Natural killer cell (primary cell): ENCODE results near the gene PSMD9. TPM values are rescaled to one million over a fixed set of nuclear protein-coding genes. Genes with fewer than 3 reads are reported as not detected.

ENCODE experiments used
- ATAC-seq, 3 donors: fragments of 150-1000 bp in 2 of 3; fragments of 200-7000 bp in 1 of 3; cut with Tn5 transposase; 1 replicate in 1 of 3; 2 replicates in 2 of 3; pipeline ENCODE4 v1.10.0; 2021; ENCODE audit warnings: mild to moderate bottlenecking in 2 of 3, moderate library complexity in 2 of 3
- DNase-seq, 2 donors: peaks; one replicate each; pipeline versions ENCODE4 v3.0.0 to v3.0.0-alpha.2; 2013 to 2021; ENCODE audit warnings: mixed read lengths in 1 of 2
- H3K27ac ChIP-seq: one replicate; pipeline ENCODE4 v1.5.1; 2013; ENCODE audit warnings: mild to moderate bottlenecking, low read length
- H3K27me3 ChIP-seq: one replicate; pipeline ENCODE4 v1.6.1; 2013; ENCODE audit warnings: low read length; ENCODE audit not compliant: control insufficient read depth, insufficient read depth
- H3K36me3 ChIP-seq: one replicate; pipeline ENCODE4 v1.6.1; 2013; ENCODE audit warnings: low read length; ENCODE audit not compliant: control insufficient read depth, insufficient read depth
- H3K4me1 ChIP-seq: one replicate; pipeline ENCODE4 v1.6.1; 2013; ENCODE audit warnings: low read length; ENCODE audit not compliant: control insufficient read depth, insufficient read depth
- H3K4me3 ChIP-seq: one replicate; pipeline ENCODE4 v1.5.1; 2013; ENCODE audit warnings: low read length
- H3K9me3 ChIP-seq: one replicate; pipeline ENCODE4 v1.6.1; 2013; ENCODE audit warnings: low read length; ENCODE audit not compliant: control insufficient read depth, insufficient read depth
- H3K27ac Mint-ChIP-seq, 2 donors: one replicate each; pipeline ENCODE4 v1.8.0; 2022; ENCODE audit warnings: mild to moderate bottlenecking in 2 of 2, mixed read lengths in 2 of 2, moderate library complexity in 1 of 2
- H3K27me3 Mint-ChIP-seq, 2 donors: one replicate each; pipeline ENCODE4 v1.8.0; 2022; ENCODE audit warnings: low read depth in 2 of 2, mixed read lengths in 2 of 2
- H3K36me3 Mint-ChIP-seq: one replicate; pipeline ENCODE4 v1.8.0; 2022; ENCODE audit warnings: mixed read lengths
- H3K4me1 Mint-ChIP-seq, 2 donors: one replicate each; pipeline ENCODE4 v1.8.0; 2022; ENCODE audit warnings: mixed read lengths in 2 of 2
- H3K4me3 Mint-ChIP-seq: one replicate; pipeline ENCODE4 v1.8.0; 2022; ENCODE audit warnings: mild to moderate bottlenecking, moderate library complexity, mixed read lengths
- H3K9me3 Mint-ChIP-seq, 2 donors: one replicate each; pipeline ENCODE4 v1.8.0; 2022; ENCODE audit warnings: mixed read lengths in 2 of 2
- WGBS: methylation state at CpG from one replicate; pipeline ENCODE4 v1.1.7; 2013; ENCODE audit warnings: missing lambda C conversion rate; ENCODE audit not compliant: insufficient coverage; 5-methylcytosine and 5-hydroxymethylcytosine counted together
- intact Hi-C: fragments of 100-400 bp; cut with micrococcal nuclease; formaldehyde crosslinking; loops from one replicate; pipeline ENCODE4 v1.14.2; 2022
- total RNA-seq, 4 donors: library from RNA; stranded (reverse); fragments of 120-200 nt in 1 of 4; gene quantifications; one replicate each; pipeline versions ENCODE4 v1.2.3 to v1.2.4, GENCODE V29; 2013 to 2022
- TF ChIP-seq, protein P1 (sequence below): fragments of 200-600 bp; IDR thresholded peaks from one replicate; pipeline ENCODE4 v1.8.0; 2022; ENCODE audit warnings: antibody characterized with exemption

The PSMD9 gene
- total RNA-seq, 3 donors from 2014 or later (not counting 1 experiment from before 2014, with no cell fraction given): 32.0 to 47.6 (median 47.2) TPM

DNA sequence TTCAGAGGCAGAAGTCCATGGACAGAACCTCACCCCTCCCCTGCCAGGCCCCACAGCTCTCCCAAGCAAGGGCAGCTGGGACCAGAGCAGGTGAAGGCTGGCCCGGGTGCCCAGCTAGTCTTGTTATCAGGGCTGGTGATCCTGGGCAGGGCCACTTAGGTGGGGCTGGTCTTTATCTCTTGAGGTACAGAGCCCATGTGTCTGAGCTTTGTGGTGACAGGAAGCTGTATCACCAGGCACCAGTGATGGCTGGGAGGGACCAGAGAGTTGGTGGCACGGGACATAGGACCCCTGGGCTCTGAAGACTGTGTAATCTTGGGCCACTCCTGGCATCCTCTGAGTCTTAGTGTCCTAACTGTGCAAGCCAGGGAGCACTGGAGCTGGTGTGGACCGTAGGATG is 17.1 kb upstream of the PSMD9 start:
- no peaks in the 10 kb centered on the region for H3K9me3 Mint-ChIP-seq
- H3K4me3 Mint-ChIP-seq: no peak overlapping the region
- no peaks in the 10 kb centered on the region for H3K4me1 Mint-ChIP-seq
- Histone ChIP-seq H3K27ac (no peak overlapping the region), H3K27me3 (no peaks in the 10 kb centered on the region), H3K9me3 (no peaks in the 10 kb centered on the region), H3K4me1 (no peaks in the 10 kb centered on the region), H3K4me3 (no peak overlapping the region), H3K36me3 (no peaks in the 10 kb centered on the region)
- DNase-seq: no peak
- TF ChIP-seq, protein P1, sequence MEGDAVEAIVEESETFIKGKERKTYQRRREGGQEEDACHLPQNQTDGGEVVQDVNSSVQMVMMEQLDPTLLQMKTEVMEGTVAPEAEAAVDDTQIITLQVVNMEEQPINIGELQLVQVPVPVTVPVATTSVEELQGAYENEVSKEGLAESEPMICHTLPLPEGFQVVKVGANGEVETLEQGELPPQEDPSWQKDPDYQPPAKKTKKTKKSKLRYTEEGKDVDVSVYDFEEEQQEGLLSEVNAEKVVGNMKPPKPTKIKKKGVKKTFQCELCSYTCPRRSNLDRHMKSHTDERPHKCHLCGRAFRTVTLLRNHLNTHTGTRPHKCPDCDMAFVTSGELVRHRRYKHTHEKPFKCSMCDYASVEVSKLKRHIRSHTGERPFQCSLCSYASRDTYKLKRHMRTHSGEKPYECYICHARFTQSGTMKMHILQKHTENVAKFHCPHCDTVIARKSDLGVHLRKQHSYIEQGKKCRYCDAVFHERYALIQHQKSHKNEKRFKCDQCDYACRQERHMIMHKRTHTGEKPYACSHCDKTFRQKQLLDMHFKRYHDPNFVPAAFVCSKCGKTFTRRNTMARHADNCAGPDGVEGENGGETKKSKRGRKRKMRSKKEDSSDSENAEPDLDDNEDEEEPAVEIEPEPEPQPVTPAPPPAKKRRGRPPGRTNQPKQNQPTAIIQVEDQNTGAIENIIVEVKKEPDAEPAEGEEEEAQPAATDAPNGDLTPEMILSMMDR: no peak
- no peaks in the 10 kb centered on the region for H3K27me3 Mint-ChIP-seq
- H3K27ac Mint-ChIP-seq: no peak overlapping the region
- WGBS: 74% methylated on average over 3 of the region's 3 CpGs
- H3K36me3 Mint-ChIP-seq: no peaks in the 10 kb centered on the region
- intact Hi-C loops: no loop called here
- no peak for ATAC-seq

DNA sequence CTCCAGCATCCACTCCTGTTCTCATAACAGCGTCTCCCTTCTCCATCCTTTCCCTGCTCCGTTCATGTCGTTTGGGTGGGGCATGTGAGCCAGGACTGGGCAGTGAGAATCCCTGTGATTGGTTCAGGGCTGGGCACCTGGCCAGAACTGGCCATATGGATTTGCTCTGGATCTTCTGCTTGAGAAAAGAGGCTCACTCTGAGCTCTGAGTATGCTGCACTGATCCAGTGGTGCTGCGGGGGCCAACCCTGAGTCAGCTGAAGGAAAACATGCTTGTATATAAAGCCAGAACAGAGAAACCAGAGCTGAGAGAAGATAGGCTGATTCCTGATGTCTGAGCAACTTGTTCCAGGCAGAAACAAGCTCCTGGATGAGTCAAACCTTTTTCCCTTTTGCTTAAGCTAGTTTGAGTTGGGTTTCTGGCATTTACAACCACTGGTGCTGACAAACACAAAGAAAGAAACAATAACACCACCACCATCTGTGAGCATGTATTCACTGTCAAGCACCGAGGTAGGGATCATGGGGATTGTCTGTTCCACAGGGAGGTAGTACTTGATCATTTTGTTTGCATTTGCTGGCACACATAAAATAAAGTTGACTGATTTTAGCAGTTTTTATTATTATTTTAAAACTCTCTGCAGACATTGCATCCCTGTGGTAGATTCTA is 15.9 kb upstream of the PSMD9 start:
- Mint-ChIP-seq H3K27ac (no peak overlapping the region), H3K4me1 (no peaks in the 10 kb centered on the region), H3K4me3 (no peak overlapping the region), H3K36me3 (no peaks in the 10 kb centered on the region), H3K9me3 (no peaks in the 10 kb centered on the region), H3K27me3 (no peaks in the 10 kb centered on the region)
- 65% methylated on average over 4 of the region's 5 CpGs for WGBS
- ATAC-seq (no peak), DNase-seq (no peak)
- Histone ChIP-seq H3K27ac (no peak overlapping the region), H3K9me3 (no peaks in the 10 kb centered on the region), H3K4me1 (no peaks in the 10 kb centered on the region), H3K36me3 (no peaks in the 10 kb centered on the region), H3K27me3 (no peaks in the 10 kb centered on the region), H3K4me3 (no peak overlapping the region)
- TF ChIP-seq, protein P1: no peak
- intact Hi-C loops: no loop called here

DNA sequence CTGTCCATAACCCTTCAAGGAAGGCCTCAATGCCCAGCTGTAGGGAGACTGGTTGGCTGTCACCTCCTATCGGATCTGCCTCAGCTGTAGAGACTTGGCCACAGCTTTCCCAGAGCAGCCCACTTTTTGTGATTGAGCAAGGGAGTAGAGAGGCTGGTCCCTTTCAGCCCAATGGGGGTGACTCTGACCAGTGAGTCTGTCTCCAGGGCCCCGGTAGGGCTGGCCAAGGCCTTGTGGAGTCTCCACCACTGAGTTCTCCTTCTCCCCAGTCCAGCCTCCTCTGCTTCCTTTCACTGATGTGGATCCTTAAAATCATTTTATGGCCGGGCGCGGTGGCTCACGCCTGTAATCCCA is 15.4 kb upstream of the PSMD9 start:
- Histone ChIP-seq H3K4me1 (no peaks in the 10 kb centered on the region), H3K27ac (no peak overlapping the region), H3K9me3 (no peaks in the 10 kb centered on the region), H3K36me3 (no peaks in the 10 kb centered on the region), H3K4me3 (no peak overlapping the region), H3K27me3 (no peaks in the 10 kb centered on the region)
- Mint-ChIP-seq H3K27me3 (no peaks in the 10 kb centered on the region), H3K4me3 (no peak overlapping the region), H3K27ac (no peak overlapping the region), H3K4me1 (no peaks in the 10 kb centered on the region), H3K9me3 (no peaks in the 10 kb centered on the region), H3K36me3 (no peaks in the 10 kb centered on the region)
- DNase-seq (no peak), ATAC-seq (no peak)
- intact Hi-C loops: no loop called here
- WGBS: 97% methylated on average over 6 of the region's 6 CpGs
- TF ChIP-seq, protein P1: no peak

DNA sequence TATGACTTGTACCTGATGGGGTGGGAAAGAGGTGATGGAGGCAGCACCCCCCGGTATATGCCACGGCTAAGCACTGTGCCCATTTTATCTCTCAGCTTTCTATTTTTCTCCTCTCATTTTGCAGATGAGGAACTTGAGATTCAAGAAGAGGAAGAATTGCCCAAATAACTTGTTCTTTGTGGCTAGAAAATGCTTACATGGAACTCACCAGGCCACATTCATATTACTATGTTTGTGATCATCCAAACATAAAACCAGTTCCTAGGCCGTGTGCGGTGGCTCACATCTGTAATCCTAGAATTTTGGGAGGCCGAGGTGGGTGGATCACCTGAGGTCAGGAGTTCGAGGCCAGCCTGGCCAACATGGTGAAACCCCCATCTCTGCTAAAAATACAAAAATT is 14.5 kb upstream of the PSMD9 start:
- no peaks in the 10 kb centered on the region for H3K36me3 ChIP-seq
- TF ChIP-seq, protein P1: no peak
- Mint-ChIP-seq H3K27ac (no peak overlapping the region), H3K4me3 (no peak overlapping the region), H3K36me3 (no peaks in the 10 kb centered on the region), H3K9me3 (no peaks in the 10 kb centered on the region), H3K27me3 (no peaks in the 10 kb centered on the region), H3K4me1 (no peaks in the 10 kb centered on the region)
- ATAC-seq (no peak), DNase-seq (no peak)
- no peak overlapping the region for H3K27ac ChIP-seq
- no peaks in the 10 kb centered on the region for H3K9me3 ChIP-seq
- no peak overlapping the region for H3K4me3 ChIP-seq
- WGBS: 88% methylated on average over 5 of the region's 6 CpGs
- intact Hi-C loops: no loop called here
- no peaks in the 10 kb centered on the region for H3K4me1 ChIP-seq
- no peaks in the 10 kb centered on the region for H3K27me3 ChIP-seq
